ENCODE results near the gene DLG1.
A peak's percentile ranks its signal among the peaks of the same experiment; 100 is the strongest.

DLG1 gene

GRCh38 chr3:197302033-197302432 is 3.6 kb upstream of the DLG1 start:
- Mint-ChIP-seq H3K4me1 (peaks cover 39% of the 10 kb centered on the region), H3K4me3 (no peak overlapping the region), H3K27me3 (peaks cover 36% of the 10 kb centered on the region), H3K27ac (no peak overlapping the region), H3K9me3 (no peaks in the 10 kb centered on the region)
- no peak for DNase-seq
- no peak for ATAC-seq

GRCh38 chr3:197300361-197300760 is 1.9 kb upstream of the DLG1 start:
- Mint-ChIP-seq H3K27ac (no peak overlapping the region), H3K4me3 (no peak overlapping the region), H3K4me1 (peaks cover 34% of the 10 kb centered on the region), H3K27me3 (peaks cover 36% of the 10 kb centered on the region), H3K9me3 (no peaks in the 10 kb centered on the region)
- no peak for ATAC-seq
- no peak for DNase-seq

- H3K4me1 Mint-ChIP-seq, result peaks cover 28% of the 10 kb centered on the region
- DNase-seq (peak; percentile 37 to 39), ATAC-seq (peak; percentile 32)
These were observed 788 bp upstream of the DLG1 start for GRCh38 chr3:197298945-197299854.

GRCh38 chr3:197297476-197298340 is 704 bp downstream of the DLG1 start:
- DNase-seq, result peak; percentile 90 to 92
- H3K27ac Mint-ChIP-seq, result peak overlapping the region; percentile 95 to 97
- peak overlapping the region; percentile 84 to 99 for H3K4me3 Mint-ChIP-seq
- peak; percentile 88 for ATAC-seq
- H3K27me3 Mint-ChIP-seq, result peaks cover 34% of the 10 kb centered on the region
- peaks cover 26% of the 10 kb centered on the region for H3K4me1 Mint-ChIP-seq
- no peaks in the 10 kb centered on the region for H3K9me3 Mint-ChIP-seq

More at GRCh38 chr3:197298945-197299854, 788 bp upstream of the DLG1 start:
- Mint-ChIP-seq H3K4me3 (peak overlapping the region; percentile 84 to 99), H3K9me3 (no peaks in the 10 kb centered on the region), H3K27me3 (peaks cover 36% of the 10 kb centered on the region), H3K27ac (peak overlapping the region in 1 of 2 donors; percentile 68)

GRCh38 chr3:197297002-197297401 is 1.4 kb downstream of the DLG1 start:
- Mint-ChIP-seq H3K27ac (peak overlapping the region; percentile 21 to 89), H3K9me3 (no peaks in the 10 kb centered on the region), H3K4me3 (peak overlapping the region; percentile 84 to 99), H3K4me1 (peaks cover 28% of the 10 kb centered on the region), H3K27me3 (peaks cover 27% of the 10 kb centered on the region)
- ATAC-seq, result no peak
- no peak for DNase-seq

GRCh38 chr3:197296545-197296944 is 1.9 kb downstream of the DLG1 start:
- Mint-ChIP-seq H3K27ac (no peak overlapping the region), H3K27me3 (peaks cover 24% of the 10 kb centered on the region), H3K4me1 (peaks cover 32% of the 10 kb centered on the region), H3K9me3 (no peaks in the 10 kb centered on the region), H3K4me3 (peak overlapping the region; percentile 84 to 99)
- DNase-seq (no peak), ATAC-seq (no peak)

GRCh38 chr3:197295871-197296270 is 2.5 kb downstream of the DLG1 start:
- Mint-ChIP-seq H3K27ac (no peak overlapping the region), H3K9me3 (no peaks in the 10 kb centered on the region), H3K27me3 (peaks cover 17% of the 10 kb centered on the region), H3K4me3 (peak overlapping the region in 1 of 2 donors; percentile 99), H3K4me1 (peaks cover 39% of the 10 kb centered on the region)
- no peak for ATAC-seq
- no peak for DNase-seq

- H3K4me1 Mint-ChIP-seq, result peaks cover 41% of the 10 kb centered on the region
- no peak overlapping the region for H3K27ac Mint-ChIP-seq
- ATAC-seq (no peak), DNase-seq (no peak)
- no peaks in the 10 kb centered on the region for H3K27me3 Mint-ChIP-seq
- no peak overlapping the region for H3K4me3 Mint-ChIP-seq
- H3K9me3 Mint-ChIP-seq, result no peaks in the 10 kb centered on the region
These were observed 4.7 kb downstream of the DLG1 start for GRCh38 chr3:197293605-197294237.

- no peak for DNase-seq
- peak overlapping the region in 1 of 2 donors; percentile 54 for H3K27ac Mint-ChIP-seq
These were observed 5.8 kb downstream of the DLG1 start for GRCh38 chr3:197292648-197293047.

GRCh38 chr3:197292083-197292646 is 6.2 kb downstream of the DLG1 start:
- H3K9me3 Mint-ChIP-seq, result no peaks in the 10 kb centered on the region
- no peaks in the 10 kb centered on the region for H3K27me3 Mint-ChIP-seq
- ATAC-seq, result peak; percentile 87
- H3K4me3 Mint-ChIP-seq, result peak overlapping the region in 1 of 2 donors; percentile 5
- H3K4me1 Mint-ChIP-seq, result peaks cover 41% of the 10 kb centered on the region
- peak overlapping the region in 1 of 2 donors; percentile 38 for H3K27ac Mint-ChIP-seq
- DNase-seq, result peak in 1 of 2 donors; percentile 22

More at GRCh38 chr3:197292648-197293047, 5.8 kb downstream of the DLG1 start:
- ATAC-seq, result no peak
- no peaks in the 10 kb centered on the region for H3K9me3 Mint-ChIP-seq
- H3K27me3 Mint-ChIP-seq, result no peaks in the 10 kb centered on the region
- peak overlapping the region in 1 of 2 donors; percentile 5 for H3K4me3 Mint-ChIP-seq
- peaks cover 41% of the 10 kb centered on the region for H3K4me1 Mint-ChIP-seq

GRCh38 chr3:197289726-197290125 is 8.7 kb downstream of the DLG1 start:
- no peak overlapping the region for H3K27ac Mint-ChIP-seq
- no peaks in the 10 kb centered on the region for H3K9me3 Mint-ChIP-seq

GRCh38 chr3:197286678-197287077 is 11.7 kb downstream of the DLG1 start:
- Mint-ChIP-seq H3K4me1 (peaks cover 26% of the 10 kb centered on the region), H3K27ac (no peak overlapping the region), H3K27me3 (no peaks in the 10 kb centered on the region), H3K9me3 (no peaks in the 10 kb centered on the region), H3K4me3 (no peak overlapping the region)
- ATAC-seq, result no peak
- no peak for DNase-seq

More at GRCh38 chr3:197289726-197290125, 8.7 kb downstream of the DLG1 start:
- DNase-seq (no peak), ATAC-seq (no peak)
- Mint-ChIP-seq H3K27me3 (no peaks in the 10 kb centered on the region), H3K4me3 (no peak overlapping the region), H3K4me1 (peaks cover 30% of the 10 kb centered on the region)

GRCh38 chr3:197285557-197285956 is 12.9 kb downstream of the DLG1 start:
- DNase-seq (no peak), ATAC-seq (no peak)
- Mint-ChIP-seq H3K9me3 (no peaks in the 10 kb centered on the region), H3K27ac (no peak overlapping the region), H3K27me3 (no peaks in the 10 kb centered on the region), H3K4me1 (peaks cover 15% of the 10 kb centered on the region), H3K4me3 (no peak overlapping the region)

GRCh38 chr3:197283045-197283444 is 15.4 kb downstream of the DLG1 start:
- Mint-ChIP-seq H3K4me3 (no peak overlapping the region), H3K4me1 (peaks cover 18% of the 10 kb centered on the region), H3K27me3 (no peaks in the 10 kb centered on the region), H3K27ac (no peak overlapping the region), H3K9me3 (no peaks in the 10 kb centered on the region)
- no peak for ATAC-seq
- DNase-seq, result no peak

- H3K4me1 Mint-ChIP-seq, result peaks cover 24% of the 10 kb centered on the region
- no peak overlapping the region for H3K4me3 Mint-ChIP-seq
- DNase-seq (no peak), ATAC-seq (no peak)
- no peaks in the 10 kb centered on the region for H3K9me3 Mint-ChIP-seq
- peak overlapping the region in 1 of 2 donors; percentile 76 for H3K27ac Mint-ChIP-seq
- H3K27me3 Mint-ChIP-seq, result no peaks in the 10 kb centered on the region
These were observed 16.6 kb downstream of the DLG1 start for GRCh38 chr3:197281849-197282248.
